ENCODE results near the gene HFM1.
"Not testable (repeated sequence)": the region's sequence is repeated elsewhere in the genome, so short reads cannot be mapped to it uniquely, and the experiment has no call there.

HFM1 gene

GRCh38 chr1:91404151-91405012 lies at the start of gene HFM1:
Gene HFM1 (minus strand): TSS chr1:91404837. CDS start chr1:91401082, 3,755 bp downstream.
- peak; percentile 35 to 41 for DNase-seq (ENCODE audit: low read depth in 2 of 2)

GRCh38 chr1:91454136-91454535 lies 49.5 kb upstream of the HFM1 start:
- DNase-seq (ENCODE audit: low read depth in 2 of 2) = no peak

- no peak for DNase-seq (ENCODE audit: low read depth in 2 of 2)
Measured at GRCh38 chr1:91450260-91450659, 45.6 kb upstream of the HFM1 start.

- not testable (repeated sequence) for DNase-seq (ENCODE audit: low read depth in 2 of 2)
Measured at GRCh38 chr1:91447782-91448181, 43.1 kb upstream of the HFM1 start.

- DNase-seq (ENCODE audit: low read depth in 2 of 2) = not testable (repeated sequence)
Measured at GRCh38 chr1:91441980-91442379, 37.3 kb upstream of the HFM1 start.

- DNase-seq (ENCODE audit: low read depth in 2 of 2) = no peak
Measured at GRCh38 chr1:91440847-91441246, 36.2 kb upstream of the HFM1 start.

- DNase-seq (ENCODE audit: low read depth in 2 of 2) = no peak
Measured at GRCh38 chr1:91439016-91439415, 34.4 kb upstream of the HFM1 start.

GRCh38 chr1:91428182-91428798 lies 23.7 kb upstream of the HFM1 start:
- no peak for DNase-seq (ENCODE audit: low read depth in 2 of 2)

GRCh38 chr1:91427741-91428140 lies 23.1 kb upstream of the HFM1 start:
- DNase-seq (ENCODE audit: low read depth in 2 of 2) = no peak

GRCh38 chr1:91422523-91422922 lies 17.9 kb upstream of the HFM1 start:
- not testable (repeated sequence) for DNase-seq (ENCODE audit: low read depth in 2 of 2)

GRCh38 chr1:91412371-91412770 lies 7.7 kb upstream of the HFM1 start:
- no peak for DNase-seq (ENCODE audit: low read depth in 2 of 2)

GRCh38 chr1:91406773-91407389 lies 2.2 kb upstream of the HFM1 start:
- no peak for DNase-seq (ENCODE audit: low read depth in 2 of 2)

GRCh38 chr1:91402023-91402422 lies 2.6 kb downstream of the HFM1 start:
- no peak for DNase-seq (ENCODE audit: low read depth in 2 of 2)

GRCh38 chr1:91400133-91400725 lies 4.4 kb downstream of the HFM1 start:
- DNase-seq (ENCODE audit: low read depth in 2 of 2) = no peak

- DNase-seq (ENCODE audit: low read depth in 2 of 2) = no peak
Measured at GRCh38 chr1:91398291-91398690, 6.3 kb downstream of the HFM1 start.

GRCh38 chr1:91397605-91398004 lies 7.0 kb downstream of the HFM1 start:
- DNase-seq (ENCODE audit: low read depth in 2 of 2) = no peak

GRCh38 chr1:91393042-91393441 lies 11.6 kb downstream of the HFM1 start:
- no peak for DNase-seq (ENCODE audit: low read depth in 2 of 2)

- DNase-seq (ENCODE audit: low read depth in 2 of 2) = no peak
Measured at GRCh38 chr1:91386109-91386508, 18.5 kb downstream of the HFM1 start.

- DNase-seq (ENCODE audit: low read depth in 2 of 2) = no peak
Measured at GRCh38 chr1:91383456-91383855, 21.2 kb downstream of the HFM1 start.

GRCh38 chr1:91381844-91382243 lies 22.8 kb downstream of the HFM1 start:
- DNase-seq (ENCODE audit: low read depth in 2 of 2) = no peak

GRCh38 chr1:91374086-91374485 lies 30.6 kb downstream of the HFM1 start:
- no peak for DNase-seq (ENCODE audit: low read depth in 2 of 2)

- not testable (repeated sequence) for DNase-seq (ENCODE audit: low read depth in 2 of 2)
Measured at GRCh38 chr1:91372230-91372629, 32.4 kb downstream of the HFM1 start.
